Esophagus muscularis mucosa (tissue), 4 donors: Measurements from ENCODE around the gene MYRIP. TPM values are rescaled to one million over a fixed set of nuclear protein-coding genes. Genes with fewer than 3 reads are reported as not detected.

Experiments
- DNase-seq: peaks from one replicate; pipeline ENCODE4 v3.0.0-alpha.2; 2017; ENCODE audit errors: extremely low spot score
- H3K27ac ChIP-seq, 4 donors: fragments of 200-600 bp; sonication (generic); replicated peaks in 1 of 4; 1 replicate in 3 of 4; 2 replicates in 1 of 4; pipeline ENCODE4 v1.5.1; 2016 to 2019; ENCODE audit warnings: mild to moderate bottlenecking in 1 of 4
- H3K27me3 ChIP-seq, 4 donors: fragments of 200-600 bp; sonication (generic); one replicate each; pipeline versions ENCODE4 v1.5.1 to v1.6.0; 2016 to 2019
- H3K36me3 ChIP-seq, 4 donors: fragments of 200-600 bp; sonication (generic); one replicate each; pipeline ENCODE4 v1.5.1; 2016 to 2019
- H3K4me1 ChIP-seq, 4 donors: fragments of 200-600 bp; sonication (generic); one replicate each; pipeline ENCODE4 v1.5.1; 2016 to 2019
- H3K4me3 ChIP-seq, 4 donors: fragments of 200-600 bp; sonication (generic); 1 replicate in 2 of 4; 2 replicates in 2 of 4; pipeline ENCODE4 v1.5.1; 2016 to 2019; ENCODE audit warnings: mild to moderate bottlenecking in 4 of 4, moderate library complexity in 1 of 4
- H3K9me3 ChIP-seq, 4 donors: fragments of 200-600 bp; sonication (generic); 1 replicate in 3 of 4; 2 replicates in 1 of 4; pipeline ENCODE4 v1.5.1; 2016 to 2019
- CTCF ChIP-seq, 3 experiments: fragments of 200-600 bp in 2 of 3; fragments of 450-650 bp in 1 of 3; sonication (generic) in 2 of 3; IDR thresholded peaks; one replicate each; pipeline ENCODE4 v1.5.1; 2017 to 2019; ENCODE audit warnings: antibody characterized with exemption in 3 of 3, mild to moderate bottlenecking in 2 of 3, moderate library complexity in 1 of 3
- EP300 ChIP-seq: sonication (generic); formaldehyde crosslinking; IDR thresholded peaks from one replicate; pipeline ENCODE4 v1.6.1; 2017; ENCODE audit warnings: antibody characterized with exemption
- POLR2A ChIP-seq: fragments of 450-650 bp; IDR thresholded peaks from one replicate; pipeline ENCODE4 v1.6.1; 2017; ENCODE audit warnings: antibody characterized with exemption, moderate library complexity, mild to moderate bottlenecking, low read depth
- POLR2AphosphoS5 ChIP-seq, 2 donors: sonication (generic); formaldehyde crosslinking; IDR thresholded peaks; one replicate each; pipeline ENCODE4 v1.6.1; 2017; ENCODE audit warnings: antibody characterized with exemption in 2 of 2
- WGBS: methylation state at CpG from one replicate; pipeline ENCODE4 v1.1.5; 2018; 5-methylcytosine and 5-hydroxymethylcytosine counted together
- intact Hi-C: fragments of 100-400 bp; cut with DNase I; formaldehyde crosslinking; loops from one replicate; pipeline ENCODE4 v1.15.1; 2023
- total RNA-seq, 4 donors: library from RNA; depleted of rRNA; stranded (reverse); fragments of >200 nt; gene quantifications; one replicate each; pipeline versions ENCODE4 v1.1.0 to v1.2.1, GENCODE V29; 2016

MYRIP gene
- total RNA-seq, 4 donors from 2014 or later = 3.3 to 7.2 (median 5.8) TPM

- H3K9me3 ChIP-seq = peaks cover 0 to 8% (median 0%) of the 10 kb centered on the region in 4 donors
- no peaks in the 10 kb centered on the region for H3K36me3 ChIP-seq
- TF ChIP-seq EP300 (no peak), POLR2AphosphoS5 (IDR thresholded peaks at IDR 0.05) (no peak), CTCF (IDR thresholded peaks at IDR 0.05) (no peak)
- no peak overlapping the region for H3K4me3 ChIP-seq
- intact Hi-C loops = no loop called here
- no peaks in the 10 kb centered on the region for H3K27me3 ChIP-seq
- no peak overlapping the region for H3K27ac ChIP-seq
- no peaks in the 10 kb centered on the region for H3K4me1 ChIP-seq
- 82% methylated on average over 7 of the region's 7 CpGs for WGBS
- no peak for DNase-seq
Measured at GRCh38 chr3:39839484-39839883, 30.1 kb downstream of the MYRIP start.

GRCh38 chr3:39843440-39843839, 34.0 kb downstream of the MYRIP start:
- Histone ChIP-seq H3K4me1 (no peaks in the 10 kb centered on the region), H3K36me3 (no peaks in the 10 kb centered on the region), H3K9me3 (peaks cover 0 to 8% (median 0%) of the 10 kb centered on the region in 4 donors), H3K27me3 (no peaks in the 10 kb centered on the region), H3K27ac (no peak overlapping the region), H3K4me3 (no peak overlapping the region)
- DNase-seq = no peak
- WGBS = 80% methylated on average over 1 of the region's 1 CpG
- intact Hi-C loops = no loop called here
- no peak for TF ChIP-seq EP300
- TF ChIP-seq POLR2AphosphoS5 (IDR thresholded peaks at IDR 0.05) = no peak
- TF ChIP-seq POLR2A = no peak
- TF ChIP-seq CTCF (IDR thresholded peaks at IDR 0.05) = no peak

GRCh38 chr3:39848365-39848764, 39.0 kb downstream of the MYRIP start:
- no peak overlapping the region for H3K27ac ChIP-seq
- intact Hi-C loops = no loop called here
- TF ChIP-seq CTCF (IDR thresholded peaks at IDR 0.05) (no peak), EP300 (no peak), POLR2A (no peak), POLR2AphosphoS5 (IDR thresholded peaks at IDR 0.05) (no peak)
- no peak overlapping the region for H3K4me3 ChIP-seq
- no peak for DNase-seq
- no peaks in the 10 kb centered on the region for H3K27me3 ChIP-seq
- no peaks in the 10 kb centered on the region for H3K4me1 ChIP-seq
- H3K36me3 ChIP-seq = no peaks in the 10 kb centered on the region
- no peaks in the 10 kb centered on the region for H3K9me3 ChIP-seq

- H3K4me3 ChIP-seq = no peak overlapping the region
- 71% methylated on average over 3 of the region's 3 CpGs for WGBS
- TF ChIP-seq CTCF (IDR thresholded peaks at IDR 0.05) (no peak), POLR2A (no peak), POLR2AphosphoS5 (IDR thresholded peaks at IDR 0.05) (no peak), EP300 (no peak)
- no peaks in the 10 kb centered on the region for H3K4me1 ChIP-seq
- intact Hi-C loops = no loop called here
- no peaks in the 10 kb centered on the region for H3K36me3 ChIP-seq
- DNase-seq = no peak
- no peaks in the 10 kb centered on the region for H3K9me3 ChIP-seq
- H3K27me3 ChIP-seq = no peaks in the 10 kb centered on the region
- no peak overlapping the region for H3K27ac ChIP-seq
Measured at GRCh38 chr3:39849992-39850715, 40.7 kb downstream of the MYRIP start.

GRCh38 chr3:39850716-39851032, 41.3 kb downstream of the MYRIP start:
- 46% methylated on average over 2 of the region's 2 CpGs for WGBS
- intact Hi-C loops = no loop called here
- Histone ChIP-seq H3K27ac (no peak overlapping the region), H3K4me3 (no peak overlapping the region), H3K36me3 (no peaks in the 10 kb centered on the region), H3K27me3 (no peaks in the 10 kb centered on the region), H3K4me1 (no peaks in the 10 kb centered on the region), H3K9me3 (no peaks in the 10 kb centered on the region)
- no peak for DNase-seq
- TF ChIP-seq EP300 (no peak), POLR2AphosphoS5 (IDR thresholded peaks at IDR 0.05) (no peak), CTCF (IDR thresholded peaks at IDR 0.05) (no peak), POLR2A (no peak)
